ENCODE measurements around the gene SEZ6. TPM values are rescaled to one million over a fixed set of nuclear protein-coding genes. Genes with fewer than 3 reads are reported as not detected.
A peak's percentile ranks its signal among the peaks of the same experiment; 100 is the strongest.

Gene SEZ6
- total RNA-seq, 2 donors from 2014 or later = not detected

- Mint-ChIP-seq H3K36me3 (no peaks in the 10 kb centered on the region), H3K4me3 (no peak overlapping the region), H3K27ac (no peak overlapping the region), H3K27me3 (no peaks in the 10 kb centered on the region), H3K9me3 (no peaks in the 10 kb centered on the region), H3K4me1 (ENCODE audit: low read depth in 2 of 2) (peaks cover 7 to 9% of the 10 kb centered on the region in 2 donors)
- DNase-seq (ENCODE audit: low spot score) (peak; percentile 22), ATAC-seq (no peak)
These were observed 97.9 kb downstream of the SEZ6 start for GRCh38 chr17:28907709-28908475.

DNA sequence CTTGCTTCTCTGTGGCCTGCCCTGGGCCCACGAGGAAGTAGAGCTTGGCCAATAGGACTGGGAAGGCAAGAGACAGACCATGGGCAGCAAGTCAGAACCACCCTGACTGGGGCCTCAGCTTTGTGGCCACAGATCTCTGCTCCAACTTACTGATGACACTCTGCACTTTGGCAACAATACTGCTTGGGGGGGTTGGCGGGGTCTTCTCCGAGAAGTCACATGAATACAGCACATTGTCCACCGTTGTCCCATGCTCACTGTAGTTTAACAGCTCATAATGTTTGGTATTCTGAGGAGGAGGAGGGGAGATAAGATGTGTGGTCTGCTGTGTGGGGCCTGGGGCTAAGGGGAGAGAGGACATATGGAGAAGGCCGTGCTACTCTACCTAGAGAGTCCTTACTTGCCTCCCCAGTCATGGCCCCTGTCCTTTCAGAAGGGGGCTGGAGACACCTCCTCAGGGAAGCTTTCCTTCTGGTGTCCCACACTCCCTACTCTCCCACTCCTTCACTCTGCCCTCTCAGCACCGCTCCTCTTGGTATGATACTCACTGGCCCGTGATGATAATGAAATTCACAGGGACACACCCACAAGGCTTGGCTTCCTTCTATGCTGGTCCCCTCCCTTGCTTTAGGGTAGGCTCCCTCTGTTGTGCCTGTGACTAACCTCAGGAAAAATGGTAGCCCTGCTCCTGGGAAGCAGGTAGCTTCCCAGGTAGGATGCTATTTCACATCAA lies 99.0 kb downstream of the SEZ6 start:
- Mint-ChIP-seq H3K36me3 (no peaks in the 10 kb centered on the region), H3K4me1 (ENCODE audit: low read depth in 2 of 2) (peaks cover 11 to 14% of the 10 kb centered on the region in 2 donors), H3K27me3 (no peaks in the 10 kb centered on the region), H3K27ac (no peak overlapping the region), H3K4me3 (no peak overlapping the region), H3K9me3 (no peaks in the 10 kb centered on the region)
- DNase-seq (ENCODE audit: low spot score) (peak; percentile 26), ATAC-seq (no peak)

DNA sequence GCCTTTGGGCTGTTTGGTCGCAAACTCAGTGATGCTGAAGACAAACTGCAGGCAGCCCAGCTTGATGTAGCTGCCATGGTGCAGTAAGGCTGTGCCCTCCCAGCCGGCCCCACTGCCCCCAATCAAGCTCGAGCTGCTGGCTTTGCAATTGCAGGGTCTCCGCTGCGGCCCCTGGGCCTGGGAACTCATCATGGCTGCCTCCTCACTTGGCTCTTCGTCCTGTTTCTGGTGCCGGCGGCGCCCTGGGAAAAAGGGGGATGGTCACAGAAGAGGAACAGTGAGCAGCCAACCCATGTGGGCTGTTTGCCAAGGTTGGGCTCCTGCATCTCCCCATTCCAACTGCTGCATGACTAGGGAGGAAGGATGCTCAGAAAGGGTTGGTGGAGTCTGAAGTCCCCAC lies 99.6 kb downstream of the SEZ6 start:
- peaks cover 16 to 19% of the 10 kb centered on the region in 2 donors for H3K4me1 Mint-ChIP-seq (ENCODE audit: low read depth in 2 of 2)
- H3K27ac Mint-ChIP-seq = no peak overlapping the region
- no peaks in the 10 kb centered on the region for H3K27me3 Mint-ChIP-seq
- DNase-seq (ENCODE audit: low spot score) (peak; percentile 49), ATAC-seq (no peak)
- no peaks in the 10 kb centered on the region for H3K36me3 Mint-ChIP-seq
- H3K9me3 Mint-ChIP-seq = no peaks in the 10 kb centered on the region
- H3K4me3 Mint-ChIP-seq = no peak overlapping the region

Other genes starting within 250 kb of the SEZ6 start
- gene FAM222B, start 163.2 kb downstream of the SEZ6 start, total RNA-seq = 10 to 100 TPM; 21.7 to 23.5 TPM
- 100 to 1,000 TPM in 1 of 2 donors, 10 to 100 TPM in 1; 55.9 to 105 TPM for gene ERAL1, start 151.0 kb downstream of the SEZ6 start, total RNA-seq
- gene FLOT2, start 108.3 kb downstream of the SEZ6 start, total RNA-seq = 10 to 100 TPM; 79.3 to 95.8 TPM
- 10 to 100 TPM; 22.5 to 26.1 TPM for gene DHRS13, start 103.0 kb downstream of the SEZ6 start, total RNA-seq
- gene PHF12, start 54.5 kb downstream of the SEZ6 start, total RNA-seq = 10 to 100 TPM; 68.0 to 72.2 TPM
- 1 to 10 TPM; 3.2 to 5.0 TPM for gene PIPOX, start 37.1 kb upstream of the SEZ6 start, total RNA-seq
- 10 to 100 TPM; 56.7 to 60.9 TPM for gene MYO18A, start 174.4 kb upstream of the SEZ6 start, total RNA-seq
- gene CRYBA1, start 240.8 kb upstream of the SEZ6 start, total RNA-seq = not detected